Upper lobe of left lung (tissue), 6 donors: ENCODE measurements around the gene ZBTB12. TPM values are rescaled to one million over a fixed set of nuclear protein-coding genes. Genes with fewer than 3 reads are reported as not detected.

Source experiments
- ATAC-seq, 2 donors: fragments of 200-7000 bp; cut with Tn5 transposase; one replicate each; pipeline ENCODE4 v1.9.1; 2022; ENCODE audit warnings: mild to moderate bottlenecking in 2 of 2, moderate library complexity in 2 of 2; ENCODE audit not compliant: low FRiP score in 2 of 2
- DNase-seq, 2 donors: peaks; one replicate each; pipeline ENCODE4 v3.0.0-alpha.2; 2019 to 2020
- H3K27ac ChIP-seq, 4 donors: fragments of 200-600 bp; sonication (generic); one replicate each; pipeline ENCODE4 v1.5.1; 2016 to 2019
- H3K27me3 ChIP-seq, 4 donors: fragments of 200-600 bp; sonication (generic); one replicate each; pipeline ENCODE4 v1.5.1; 2017 to 2019
- H3K36me3 ChIP-seq, 4 donors: fragments of 200-600 bp; sonication (generic); one replicate each; pipeline ENCODE4 v1.5.1; 2016 to 2019
- H3K4me1 ChIP-seq, 4 donors: fragments of 200-600 bp; sonication (generic); one replicate each; pipeline ENCODE4 v1.5.1; 2018 to 2019
- H3K4me3 ChIP-seq, 4 donors: fragments of 200-600 bp; sonication (generic); one replicate each; pipeline ENCODE4 v1.5.1; 2017 to 2019; ENCODE audit warnings: mild to moderate bottlenecking in 2 of 4, moderate library complexity in 1 of 4
- H3K9me3 ChIP-seq, 4 donors: fragments of 200-600 bp; sonication (generic); one replicate each; pipeline ENCODE4 v1.5.1; 2018 to 2019
- EP300 ChIP-seq, 4 donors: sonication (generic); formaldehyde crosslinking; IDR thresholded peaks; one replicate each; pipeline ENCODE4 v1.5.1; 2017; ENCODE audit warnings: antibody characterized with exemption in 4 of 4, control low read depth in 2 of 4
- POLR2A ChIP-seq, 4 donors: fragments of 450-650 bp; IDR thresholded peaks; one replicate each; pipeline ENCODE4 v1.5.1; 2016 to 2017; ENCODE audit warnings: antibody characterized with exemption in 4 of 4, mild to moderate bottlenecking in 2 of 4
- POLR2AphosphoS5 ChIP-seq, 2 donors: sonication (generic); formaldehyde crosslinking; IDR thresholded peaks; one replicate each; pipeline ENCODE4 v1.5.1; 2017; ENCODE audit warnings: antibody characterized with exemption in 2 of 2
- WGBS, 2 donors: methylation state at CpG; one replicate each; pipeline ENCODE4 v1.1.5; 2017 to 2018; 5-methylcytosine and 5-hydroxymethylcytosine counted together
- total RNA-seq, 6 donors: library from RNA; depleted of rRNA in 4 of 6; stranded (reverse); fragments of >200 nt in 4 of 6; gene quantifications; one replicate each; pipeline versions ENCODE4 v1.1.0 to v1.2.1, GENCODE V29; 2016 to 2021
- TF ChIP-seq, protein P1 (sequence below), 6 experiments: fragments of 450-650 bp in 4 of 6; fragments of 200-600 bp in 2 of 6; sonication (generic) in 2 of 6; IDR thresholded peaks; one replicate each; pipeline ENCODE4 v1.5.1; 2016 to 2019; ENCODE audit warnings: antibody characterized with exemption in 6 of 6
- donor health status: DM: no; HTN: no; CAD: no; lungs with moderate emphysema.
- donor health status: DM: no; HTN: yes; CAD: no; lungs with severe emphysema.

Gene ZBTB12
- total RNA-seq, 6 donors from 2014 or later, result 1.0 to 7.5 (median 2.2) TPM

DNA sequence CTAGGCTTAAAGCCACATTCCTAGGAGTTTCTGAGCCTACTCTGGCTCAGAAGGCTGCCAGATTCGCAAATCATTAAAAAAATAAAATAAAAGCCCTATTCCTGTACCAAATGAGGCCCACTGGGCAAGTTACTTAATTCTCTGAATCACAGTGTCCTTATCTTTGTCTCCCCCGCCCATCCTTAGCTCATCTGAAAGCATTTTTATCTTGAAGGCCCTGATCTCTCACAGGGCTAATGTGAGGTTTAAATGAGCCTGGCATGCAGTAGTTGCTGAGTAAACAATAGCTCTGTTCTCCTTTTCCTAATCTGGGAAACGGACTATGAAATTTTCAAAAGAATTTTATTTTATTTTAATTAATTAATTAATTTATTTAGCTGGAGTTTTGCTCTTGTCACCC is 2.1 kb upstream of the ZBTB12 start:
- 80 to 90% methylated on average over 3 of the region's 3 CpGs for WGBS, 2 donors
- Histone ChIP-seq H3K36me3 (no peaks in the 10 kb centered on the region), H3K27ac (no peak overlapping the region), H3K4me1 (peaks cover 13 to 49% (median 28%) of the 10 kb centered on the region in 4 donors), H3K27me3 (no peaks in the 10 kb centered on the region), H3K9me3 (no peaks in the 10 kb centered on the region), H3K4me3 (no peak overlapping the region)
- DNase-seq (no peak), ATAC-seq (peak in 1 of 2 donors; percentile 35)
- TF ChIP-seq EP300 (IDR thresholded peaks at IDR 0.05) (no peak), POLR2AphosphoS5 (IDR thresholded peaks at IDR 0.05) (no peak), POLR2A (IDR thresholded peaks at IDR 0.05) (no peak)
- TF ChIP-seq, protein P1, sequence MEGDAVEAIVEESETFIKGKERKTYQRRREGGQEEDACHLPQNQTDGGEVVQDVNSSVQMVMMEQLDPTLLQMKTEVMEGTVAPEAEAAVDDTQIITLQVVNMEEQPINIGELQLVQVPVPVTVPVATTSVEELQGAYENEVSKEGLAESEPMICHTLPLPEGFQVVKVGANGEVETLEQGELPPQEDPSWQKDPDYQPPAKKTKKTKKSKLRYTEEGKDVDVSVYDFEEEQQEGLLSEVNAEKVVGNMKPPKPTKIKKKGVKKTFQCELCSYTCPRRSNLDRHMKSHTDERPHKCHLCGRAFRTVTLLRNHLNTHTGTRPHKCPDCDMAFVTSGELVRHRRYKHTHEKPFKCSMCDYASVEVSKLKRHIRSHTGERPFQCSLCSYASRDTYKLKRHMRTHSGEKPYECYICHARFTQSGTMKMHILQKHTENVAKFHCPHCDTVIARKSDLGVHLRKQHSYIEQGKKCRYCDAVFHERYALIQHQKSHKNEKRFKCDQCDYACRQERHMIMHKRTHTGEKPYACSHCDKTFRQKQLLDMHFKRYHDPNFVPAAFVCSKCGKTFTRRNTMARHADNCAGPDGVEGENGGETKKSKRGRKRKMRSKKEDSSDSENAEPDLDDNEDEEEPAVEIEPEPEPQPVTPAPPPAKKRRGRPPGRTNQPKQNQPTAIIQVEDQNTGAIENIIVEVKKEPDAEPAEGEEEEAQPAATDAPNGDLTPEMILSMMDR (IDR thresholded peaks at IDR 0.05), result no peak

DNA sequence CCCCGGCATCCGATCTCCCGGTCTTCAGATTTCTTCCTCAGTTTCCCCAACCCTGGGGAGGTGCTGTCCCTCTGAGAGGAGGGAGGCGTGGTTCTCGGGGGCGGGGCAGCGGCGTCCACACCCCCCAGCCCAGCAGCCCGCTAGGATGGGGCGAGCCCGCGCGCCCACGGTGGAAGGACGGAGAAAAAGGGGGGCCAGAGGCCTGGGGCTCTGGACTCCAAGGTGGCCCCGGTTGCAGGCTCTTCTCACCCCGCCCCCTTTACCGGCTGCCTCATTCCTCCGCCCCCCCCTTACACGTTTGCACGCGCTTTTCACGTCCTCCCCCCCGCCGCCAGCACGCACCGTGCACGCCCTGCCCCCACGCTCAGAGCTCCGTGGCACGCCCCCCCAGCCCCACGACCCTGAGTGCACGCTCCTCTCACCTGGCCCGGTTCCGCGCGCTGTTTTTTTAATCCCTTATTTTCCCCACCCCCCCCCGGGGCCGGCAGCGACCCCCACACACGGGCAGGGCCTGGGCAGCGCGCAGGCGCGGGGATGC is 402 bp downstream of the ZBTB12 start:
- no peaks in the 10 kb centered on the region for H3K27me3 ChIP-seq
- 1% methylated on average over 26 of the region's 45 CpGs; no CpG with 5 or more reads in 1 of the 2 donors for WGBS, 2 donors
- TF ChIP-seq EP300 (IDR thresholded peaks at IDR 0.05), result no peak
- TF ChIP-seq, protein P1 (IDR thresholded peaks at IDR 0.05), result no peak
- no peak for TF ChIP-seq POLR2A (IDR thresholded peaks at IDR 0.05)
- no peak for TF ChIP-seq POLR2AphosphoS5 (IDR thresholded peaks at IDR 0.05)
- no peaks in the 10 kb centered on the region for H3K36me3 ChIP-seq
- ATAC-seq (peak in 1 of 2 donors; percentile 37), DNase-seq (peak; percentile 41 to 92)
- peaks cover 23 to 55% (median 39%) of the 10 kb centered on the region in 4 donors for H3K4me1 ChIP-seq
- H3K27ac ChIP-seq, result peak overlapping the region; percentile 67 to 89 (median 82)
- H3K9me3 ChIP-seq, result no peaks in the 10 kb centered on the region
- H3K4me3 ChIP-seq, result peak overlapping the region; percentile 25 to 86 (median 80)

DNA sequence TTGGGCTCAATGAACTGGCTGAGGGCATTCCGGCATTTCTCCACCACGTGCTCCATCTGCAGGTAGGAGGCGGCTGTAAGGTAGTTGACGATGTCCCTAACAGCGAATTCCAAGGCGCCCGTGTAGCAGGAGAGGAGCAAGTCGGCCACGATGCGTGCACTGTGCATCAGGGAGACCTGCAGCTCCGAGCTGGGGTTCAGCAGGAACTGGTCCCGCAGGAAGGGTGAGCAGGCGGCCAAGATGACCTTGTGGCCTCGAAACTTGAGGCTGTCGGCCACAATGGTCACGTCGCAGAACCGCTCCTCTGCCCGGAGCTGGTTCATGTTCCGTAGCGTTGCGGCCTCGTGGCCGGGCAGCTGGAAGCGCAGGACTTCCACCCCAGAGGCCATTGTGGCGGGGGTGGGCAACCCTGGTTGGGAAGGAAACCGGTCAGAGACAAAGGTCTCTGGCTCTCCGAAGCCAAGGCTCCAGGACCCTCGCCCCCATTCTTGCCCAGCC is 920 bp downstream of the ZBTB12 start:
- Histone ChIP-seq H3K9me3 (no peaks in the 10 kb centered on the region), H3K4me1 (peaks cover 25 to 60% (median 43%) of the 10 kb centered on the region in 4 donors), H3K27me3 (no peaks in the 10 kb centered on the region), H3K36me3 (peaks cover 0 to 2% (median 0%) of the 10 kb centered on the region in 4 donors), H3K27ac (peak overlapping the region; percentile 67 to 89 (median 82)), H3K4me3 (peak overlapping the region in 3 of 4 donors; percentile 76 to 86 (median 84))
- WGBS, 2 donors, result 31 to 55% methylated on average over 19 to 21 of the region's 29 CpGs
- TF ChIP-seq EP300 (IDR thresholded peaks at IDR 0.05) (no peak), POLR2A (IDR thresholded peaks at IDR 0.05) (no peak), POLR2AphosphoS5 (IDR thresholded peaks at IDR 0.05) (no peak)
- TF ChIP-seq, protein P1 (IDR thresholded peaks at IDR 0.05), result no peak
- ATAC-seq (no peak), DNase-seq (peak in 1 of 2 donors; percentile 36)

DNA sequence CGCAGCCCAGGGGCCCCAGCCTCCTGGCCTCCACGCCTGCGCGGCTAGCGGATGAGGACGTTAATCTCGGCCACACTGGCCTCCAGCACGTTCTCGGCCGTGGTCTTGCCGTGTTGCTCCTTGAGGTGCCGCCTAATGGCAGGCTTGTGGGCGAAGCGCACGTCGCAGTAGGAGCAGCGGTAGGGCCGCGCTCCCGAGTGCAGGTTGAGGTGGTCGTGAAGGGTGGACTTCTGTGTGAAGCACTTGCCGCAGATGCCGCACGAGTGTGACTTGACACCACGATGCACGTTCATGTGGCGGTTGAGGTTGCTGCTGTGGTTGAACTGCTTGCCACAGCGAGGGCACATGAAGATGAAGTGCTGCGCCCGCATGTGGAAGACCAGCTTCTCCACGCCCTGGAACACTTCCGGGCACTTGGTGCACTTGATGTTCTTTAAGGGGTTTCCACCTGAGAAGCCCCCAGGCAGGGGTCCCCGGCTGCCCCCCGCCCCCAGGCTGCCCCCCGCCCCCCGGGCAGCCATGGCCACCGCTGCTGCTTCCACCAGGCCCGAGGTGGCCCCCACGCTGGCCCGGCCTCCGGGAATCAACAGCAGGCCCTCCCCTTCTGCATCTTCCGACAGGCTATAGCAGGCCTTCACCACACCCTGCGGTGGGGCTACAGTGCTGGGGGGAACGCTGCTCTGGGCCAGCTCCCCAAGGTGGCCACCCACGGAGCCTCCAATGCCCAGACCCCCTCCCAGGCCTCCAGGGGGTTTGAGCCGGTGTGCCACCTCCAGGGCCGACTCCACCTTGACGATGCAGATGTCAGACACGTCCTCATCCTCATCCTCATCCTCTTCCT is 1.8 kb downstream of the ZBTB12 start:
- ATAC-seq (no peak), DNase-seq (peak in 1 of 2 donors; percentile 85)
- Histone ChIP-seq H3K27me3 (no peaks in the 10 kb centered on the region), H3K4me3 (no peak overlapping the region), H3K4me1 (peaks cover 25 to 60% (median 43%) of the 10 kb centered on the region in 4 donors), H3K9me3 (no peaks in the 10 kb centered on the region), H3K27ac (peak overlapping the region in 2 of 4 donors; percentile 82 to 89), H3K36me3 (peaks cover 0 to 11% (median 2%) of the 10 kb centered on the region in 4 donors)
- TF ChIP-seq EP300 (IDR thresholded peaks at IDR 0.05) (no peak), POLR2A (IDR thresholded peaks at IDR 0.05) (no peak)
- TF ChIP-seq, protein P1 (IDR thresholded peaks at IDR 0.05), result no peak
- WGBS, 2 donors, result 88 to 89% methylated on average over 23 to 44 of the region's 49 CpGs
